ENCODE data around the gene ATP12A.

The ATP12A gene

DNA sequence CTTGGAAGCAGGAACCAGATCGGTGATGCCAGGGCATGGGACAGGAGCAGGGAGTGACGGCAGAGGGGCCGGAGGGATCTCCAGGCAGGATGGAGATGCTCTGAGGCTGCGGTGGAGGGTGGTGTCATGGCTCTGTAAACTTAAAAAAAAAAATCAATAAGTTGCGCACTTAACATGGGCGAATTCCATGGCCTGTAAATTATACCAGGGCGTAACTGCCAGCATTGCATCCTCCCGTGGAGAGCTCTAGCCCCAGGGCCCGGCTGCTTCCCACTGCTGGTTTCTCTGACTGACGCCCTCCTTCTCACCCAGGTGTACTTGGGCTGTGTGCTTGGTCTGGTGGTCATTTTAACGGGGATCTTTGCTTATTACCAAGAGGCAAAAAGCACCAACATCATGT, 8.7 kb downstream of the ATP12A start:
- DNase-seq (ENCODE audit: low spot score): no peak
- TF ChIP-seq, protein P1, sequence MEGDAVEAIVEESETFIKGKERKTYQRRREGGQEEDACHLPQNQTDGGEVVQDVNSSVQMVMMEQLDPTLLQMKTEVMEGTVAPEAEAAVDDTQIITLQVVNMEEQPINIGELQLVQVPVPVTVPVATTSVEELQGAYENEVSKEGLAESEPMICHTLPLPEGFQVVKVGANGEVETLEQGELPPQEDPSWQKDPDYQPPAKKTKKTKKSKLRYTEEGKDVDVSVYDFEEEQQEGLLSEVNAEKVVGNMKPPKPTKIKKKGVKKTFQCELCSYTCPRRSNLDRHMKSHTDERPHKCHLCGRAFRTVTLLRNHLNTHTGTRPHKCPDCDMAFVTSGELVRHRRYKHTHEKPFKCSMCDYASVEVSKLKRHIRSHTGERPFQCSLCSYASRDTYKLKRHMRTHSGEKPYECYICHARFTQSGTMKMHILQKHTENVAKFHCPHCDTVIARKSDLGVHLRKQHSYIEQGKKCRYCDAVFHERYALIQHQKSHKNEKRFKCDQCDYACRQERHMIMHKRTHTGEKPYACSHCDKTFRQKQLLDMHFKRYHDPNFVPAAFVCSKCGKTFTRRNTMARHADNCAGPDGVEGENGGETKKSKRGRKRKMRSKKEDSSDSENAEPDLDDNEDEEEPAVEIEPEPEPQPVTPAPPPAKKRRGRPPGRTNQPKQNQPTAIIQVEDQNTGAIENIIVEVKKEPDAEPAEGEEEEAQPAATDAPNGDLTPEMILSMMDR (IDR thresholded peaks at IDR 0.05; ENCODE audit: extremely low read depth, missing control alignments): no peak

- TF ChIP-seq, protein P1 (IDR thresholded peaks at IDR 0.05; ENCODE audit: extremely low read depth, missing control alignments): no peak
- DNase-seq (ENCODE audit: low spot score): no peak
These were observed 11.2 kb downstream of the ATP12A start for GRCh38 chr13:24691381-24691780.

DNA sequence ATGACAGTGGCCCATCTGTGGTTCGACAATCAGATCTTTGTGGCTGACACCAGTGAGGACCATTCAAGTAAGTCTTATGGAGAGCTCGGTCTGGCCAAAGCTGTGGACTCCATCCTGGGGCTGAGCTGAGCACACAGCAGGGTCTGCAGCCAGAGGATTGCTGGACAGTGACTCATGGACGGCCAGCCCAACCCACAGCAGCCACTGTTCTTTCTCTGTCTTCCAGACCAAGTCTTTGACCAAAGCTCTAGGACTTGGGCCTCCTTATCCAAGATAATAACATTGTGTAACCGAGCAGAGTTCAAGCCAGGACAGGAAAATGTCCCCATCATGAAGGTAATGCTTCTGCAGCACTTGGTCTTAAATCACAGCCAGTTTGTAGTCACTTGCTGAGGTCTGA, 12.4 kb downstream of the ATP12A start:
- TF ChIP-seq, protein P1 (IDR thresholded peaks at IDR 0.05; ENCODE audit: extremely low read depth, missing control alignments): no peak

DNA sequence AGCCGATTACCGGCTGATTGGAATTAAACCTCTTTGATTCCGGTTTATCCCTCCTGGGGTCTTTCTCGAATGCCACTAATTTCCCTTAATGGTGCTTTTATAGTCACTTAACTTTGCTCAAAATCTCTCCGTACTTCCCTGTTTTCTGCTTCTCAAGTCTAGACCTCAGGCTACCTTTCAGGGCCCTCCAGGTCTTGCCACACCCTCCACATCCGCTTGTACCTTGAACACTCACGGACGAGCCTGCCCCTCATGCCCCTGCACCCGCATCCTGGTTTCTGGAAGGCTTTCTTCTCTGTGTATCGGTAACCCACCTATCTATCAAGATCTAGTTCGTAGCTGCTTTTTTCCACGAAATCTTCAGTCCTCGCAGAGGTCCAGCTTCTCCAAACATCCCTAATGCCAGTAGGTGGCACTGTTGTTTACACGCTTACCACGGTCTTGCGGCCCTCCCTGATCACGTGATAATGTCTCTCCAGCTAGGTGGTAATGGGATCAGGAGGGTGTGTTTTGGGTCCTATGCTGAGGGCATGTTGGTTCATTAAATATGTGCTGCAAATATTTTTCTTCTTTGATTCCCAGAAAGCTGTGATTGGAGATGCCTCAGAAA, 13.8 kb downstream of the ATP12A start:
- TF ChIP-seq, protein P1 (IDR thresholded peaks at IDR 0.05; ENCODE audit: extremely low read depth, missing control alignments): peak; percentile 66
- peak; percentile 81 for DNase-seq (ENCODE audit: low spot score)

More for the DNA sequence above, 12.4 kb downstream of the ATP12A start:
- no peak for DNase-seq (ENCODE audit: low spot score)

DNA sequence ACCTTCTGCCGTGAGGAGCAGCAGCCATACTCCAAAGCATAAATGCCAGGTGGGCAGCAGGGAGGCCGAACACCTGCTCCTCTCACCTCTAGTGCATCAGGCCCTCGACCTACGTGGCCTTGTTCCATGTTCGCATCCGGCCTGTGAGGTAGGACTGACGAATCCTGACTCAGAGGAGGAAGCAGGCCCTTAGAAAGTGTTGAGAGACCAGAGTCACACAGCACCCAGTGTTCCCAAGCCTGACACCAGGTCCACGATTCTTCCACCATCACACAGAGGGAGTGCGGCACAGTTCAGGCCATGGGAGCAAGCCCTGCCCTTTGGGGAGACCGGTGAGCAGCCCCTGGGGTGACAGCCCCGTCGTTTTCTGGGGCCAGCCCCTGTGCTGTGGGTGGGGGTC, 14.7 kb downstream of the ATP12A start:
- no peak for DNase-seq (ENCODE audit: low spot score)
- TF ChIP-seq, protein P1 (IDR thresholded peaks at IDR 0.05; ENCODE audit: extremely low read depth, missing control alignments): no peak

GRCh38 chr13:24698686-24699085, 18.5 kb downstream of the ATP12A start:
- DNase-seq (ENCODE audit: low spot score): no peak
- TF ChIP-seq, protein P1 (IDR thresholded peaks at IDR 0.05; ENCODE audit: extremely low read depth, missing control alignments): no peak

GRCh38 chr13:24699541-24699940, 19.3 kb downstream of the ATP12A start:
- TF ChIP-seq, protein P1 (IDR thresholded peaks at IDR 0.05; ENCODE audit: extremely low read depth, missing control alignments): no peak
- no peak for DNase-seq (ENCODE audit: low spot score)

Measured in GM20000 (cell line).